Neutrophil (primary cell): Measurements from ENCODE around the gene TCF15.

Source experiments
- H3K27ac ChIP-seq: fragments of 200-600 bp; sonication (generic); 2 replicates; pipeline ENCODE4 v1.5.1; 2016; ENCODE audit warnings: mild to moderate bottlenecking, moderate library complexity
- H3K27me3 ChIP-seq: fragments of 200-600 bp; sonication (generic); 2 replicates; pipeline ENCODE4 v1.6.0; 2016; ENCODE audit warnings: mild to moderate bottlenecking
- H3K36me3 ChIP-seq: fragments of 200-600 bp; sonication (generic); 2 replicates; pipeline ENCODE4 v1.5.1; 2017
- H3K4me1 ChIP-seq, 2 experiments: fragments of 200-600 bp in 1 of 2; sonication (generic) in 1 of 2; 1 replicate in 1 of 2; 2 replicates in 1 of 2; pipeline versions ENCODE4 v1.5.1 to v1.6.1; 2013 to 2016; ENCODE audit warnings: low read depth in 1 of 2, low read length in 1 of 2, mild to moderate bottlenecking in 1 of 2, moderate library complexity in 1 of 2; ENCODE audit not compliant: control insufficient read depth in 1 of 2, insufficient read depth in 1 of 2
- H3K4me3 ChIP-seq, 2 experiments: fragments of 200-600 bp in 1 of 2; sonication (generic) in 1 of 2; 1 replicate in 1 of 2; 2 replicates in 1 of 2; pipeline ENCODE4 v1.5.1; 2013 to 2016; ENCODE audit warnings: low read depth in 1 of 2, low read length in 1 of 2, mild to moderate bottlenecking in 1 of 2, moderate library complexity in 1 of 2
- H3K9me3 ChIP-seq: fragments of 200-600 bp; sonication (generic); 2 replicates; pipeline ENCODE4 v1.5.1; 2016
- CTCF ChIP-seq: fragments of 200-600 bp; sonication (generic); IDR thresholded peaks from 2 replicates; pipeline ENCODE4 v1.5.1; 2016; ENCODE audit warnings: antibody characterized with exemption

TCF15 gene

GRCh38 chr20:563187-563586 is 46.9 kb downstream of the TCF15 start:
- TF ChIP-seq CTCF = no peak
- H3K27ac ChIP-seq = no peak overlapping the region

GRCh38 chr20:562232-562897 is 47.7 kb downstream of the TCF15 start:
- Histone ChIP-seq H3K27ac (no peak overlapping the region), H3K27me3 (peaks cover 45% of the 10 kb centered on the region)
- no peak for TF ChIP-seq CTCF

More at GRCh38 chr20:563187-563586, 46.9 kb downstream of the TCF15 start:
- no peaks in the 10 kb centered on the region for H3K36me3 ChIP-seq
- no peak overlapping the region for H3K4me3 ChIP-seq
- H3K4me1 ChIP-seq = no peaks in the 10 kb centered on the region
- no peaks in the 10 kb centered on the region for H3K9me3 ChIP-seq
- H3K27me3 ChIP-seq = peaks cover 53% of the 10 kb centered on the region

GRCh38 chr20:561437-562231 is 48.5 kb downstream of the TCF15 start:
- H3K27me3 ChIP-seq = peaks cover 37% of the 10 kb centered on the region
- no peaks in the 10 kb centered on the region for H3K9me3 ChIP-seq
- no peaks in the 10 kb centered on the region for H3K36me3 ChIP-seq
- peak; percentile 44 for TF ChIP-seq CTCF
- H3K4me3 ChIP-seq = no peak overlapping the region
- H3K27ac ChIP-seq = no peak overlapping the region
- no peaks in the 10 kb centered on the region for H3K4me1 ChIP-seq

More at GRCh38 chr20:562232-562897, 47.7 kb downstream of the TCF15 start:
- H3K9me3 ChIP-seq = no peaks in the 10 kb centered on the region
- H3K36me3 ChIP-seq = no peaks in the 10 kb centered on the region
- H3K4me1 ChIP-seq = no peaks in the 10 kb centered on the region
- H3K4me3 ChIP-seq = no peak overlapping the region

- H3K27me3 ChIP-seq = peaks cover 39% of the 10 kb centered on the region
- no peaks in the 10 kb centered on the region for H3K4me1 ChIP-seq
- H3K9me3 ChIP-seq = no peaks in the 10 kb centered on the region
- H3K4me3 ChIP-seq = no peak overlapping the region
- TF ChIP-seq CTCF = no peak
- H3K27ac ChIP-seq = no peak overlapping the region
- no peaks in the 10 kb centered on the region for H3K36me3 ChIP-seq
These were observed 49.4 kb downstream of the TCF15 start for GRCh38 chr20:560680-561079.

GRCh38 chr20:558117-558516 is 52.0 kb downstream of the TCF15 start:
- H3K27me3 ChIP-seq = peaks cover 65% of the 10 kb centered on the region
- H3K4me3 ChIP-seq = no peak overlapping the region
- H3K4me1 ChIP-seq = no peaks in the 10 kb centered on the region
- no peaks in the 10 kb centered on the region for H3K36me3 ChIP-seq
- no peaks in the 10 kb centered on the region for H3K9me3 ChIP-seq
- H3K27ac ChIP-seq = no peak overlapping the region
- no peak for TF ChIP-seq CTCF
